Measurements from ENCODE around the gene FAM3A. TPM values are rescaled to one million over a fixed set of nuclear protein-coding genes. Genes with fewer than 3 reads are reported as not detected.

FAM3A gene
- total and polyA plus RNA-seq, 3 donors from 2014 or later = 24.0 to 41.1 (median 24.7) TPM

GRCh38 chrX:154466907-154467306 lies 49.1 kb downstream of the FAM3A start:
- H3K36me3 ChIP-seq (ENCODE audit: low read depth, missing control alignments) = no peaks in the 10 kb centered on the region
- TF ChIP-seq POLR2A (IDR thresholded peaks at IDR 0.05) (no peak), CTCF (IDR thresholded peaks at IDR 0.05) (no peak)
- H3K4me3 ChIP-seq = no peak overlapping the region
- intact Hi-C loops (cut with DNase I; ENCODE audit: low total_unique reads) = no loop called here
- H3K4me1 ChIP-seq = no peaks in the 10 kb centered on the region
- no peaks in the 10 kb centered on the region for H3K27me3 ChIP-seq
- 96% methylated on average over 11 of the region's 15 CpGs; no CpG with 5 or more reads in 1 of the 2 donors for WGBS, 2 donors
- H3K9me3 ChIP-seq = no peaks in the 10 kb centered on the region
- no peak overlapping the region for H3K27ac ChIP-seq
- no peak for DNase-seq

- no peak overlapping the region for H3K27ac ChIP-seq
- 93% methylated on average over 18 of the region's 32 CpGs; no CpG with 5 or more reads in 1 of the 2 donors for WGBS, 2 donors
Observed at GRCh38 chrX:154466036-154466435, 50.0 kb downstream of the FAM3A start.

GRCh38 chrX:154465601-154466000 lies 50.4 kb downstream of the FAM3A start:
- WGBS, 2 donors = 94% methylated on average over 12 of the region's 14 CpGs; no CpG with 5 or more reads in 1 of the 2 donors
- no peaks in the 10 kb centered on the region for H3K36me3 ChIP-seq (ENCODE audit: low read depth, missing control alignments)
- no peaks in the 10 kb centered on the region for H3K4me1 ChIP-seq
- intact Hi-C loops (cut with DNase I; ENCODE audit: low total_unique reads) = no loop called here
- H3K27me3 ChIP-seq = no peaks in the 10 kb centered on the region
- H3K27ac ChIP-seq = no peak overlapping the region
- H3K9me3 ChIP-seq = no peaks in the 10 kb centered on the region
- no peak overlapping the region for H3K4me3 ChIP-seq
- TF ChIP-seq POLR2A (IDR thresholded peaks at IDR 0.05) (no peak), CTCF (IDR thresholded peaks at IDR 0.05) (no peak)
- DNase-seq = no peak

More at GRCh38 chrX:154466036-154466435, 50.0 kb downstream of the FAM3A start:
- no peaks in the 10 kb centered on the region for H3K9me3 ChIP-seq
- H3K36me3 ChIP-seq (ENCODE audit: low read depth, missing control alignments) = no peaks in the 10 kb centered on the region
- no peak for TF ChIP-seq CTCF (IDR thresholded peaks at IDR 0.05)
- no peak for TF ChIP-seq POLR2A (IDR thresholded peaks at IDR 0.05)
- intact Hi-C loops (cut with DNase I; ENCODE audit: low total_unique reads) = no loop called here
- DNase-seq = no peak
- H3K4me3 ChIP-seq = no peak overlapping the region
- no peaks in the 10 kb centered on the region for H3K27me3 ChIP-seq
- H3K4me1 ChIP-seq = no peaks in the 10 kb centered on the region

- DNase-seq = no peak
- WGBS, 2 donors = 94% methylated on average over 13 of the region's 28 CpGs; no CpG with 5 or more reads in 1 of the 2 donors
Observed at GRCh38 chrX:154464806-154465365, 51.1 kb downstream of the FAM3A start.

More at GRCh38 chrX:154464806-154465365, 51.1 kb downstream of the FAM3A start:
- TF ChIP-seq POLR2A (IDR thresholded peaks at IDR 0.05) (no peak), CTCF (IDR thresholded peaks at IDR 0.05) (no peak)
- Histone ChIP-seq H3K27me3 (no peaks in the 10 kb centered on the region), H3K9me3 (no peaks in the 10 kb centered on the region), H3K27ac (no peak overlapping the region), H3K36me3 (ENCODE audit: low read depth, missing control alignments) (no peaks in the 10 kb centered on the region), H3K4me3 (no peak overlapping the region), H3K4me1 (no peaks in the 10 kb centered on the region)
- intact Hi-C loops (cut with DNase I; ENCODE audit: low total_unique reads) = no loop called here

All from testis (tissue), 3 donors.